GM13976 (cell line): ENCODE measurements around the gene ENDOV.

Experiments used
- DNase-seq: peaks from one replicate; pipeline ENCODE4 v3.0.0; 2012; ENCODE audit warnings: low spot score
- in situ Hi-C: fragments of 300-500 bp; cut with MboI; formaldehyde crosslinking; loops from one replicate; pipeline ENCODE4 v1.12.0; 2022; ENCODE audit warnings: low sequenced_read_pairs, mixed read lengths, inconsistent platforms; ENCODE audit not compliant: unreplicated experiment
- TF ChIP-seq, protein P1 (sequence below): IDR thresholded peaks from 2 replicates; pipeline ENCODE4 v1.5.1; 2012; ENCODE audit warnings: borderline replicate concordance, mild to moderate bottlenecking; ENCODE audit not compliant: insufficient read depth; ENCODE audit errors: extremely low read depth, missing control alignments, control extremely low read depth

ENDOV gene

DNA sequence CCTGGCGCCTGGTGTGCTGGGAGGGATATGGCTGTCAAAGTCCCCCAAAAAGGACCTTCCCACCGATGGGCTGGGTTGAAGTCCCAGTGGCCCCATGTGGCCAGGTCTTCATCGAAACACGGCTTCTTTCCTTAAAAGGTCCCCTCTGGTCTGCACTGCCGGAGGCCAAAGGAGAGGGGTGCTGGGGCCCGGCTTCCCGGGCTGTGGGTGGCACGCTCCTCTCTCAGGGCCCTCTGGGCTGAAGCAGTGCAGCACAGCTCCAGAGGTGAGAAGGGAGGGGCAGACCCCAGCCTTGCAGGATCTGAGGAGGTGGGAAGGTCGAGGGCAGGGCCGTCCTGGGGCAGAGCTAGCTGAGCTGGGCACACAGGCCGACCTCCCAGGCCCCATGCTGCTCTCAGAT is 54.7 kb downstream of the ENDOV start:
- in situ Hi-C loops, result no loop called here
- TF ChIP-seq, protein P1, sequence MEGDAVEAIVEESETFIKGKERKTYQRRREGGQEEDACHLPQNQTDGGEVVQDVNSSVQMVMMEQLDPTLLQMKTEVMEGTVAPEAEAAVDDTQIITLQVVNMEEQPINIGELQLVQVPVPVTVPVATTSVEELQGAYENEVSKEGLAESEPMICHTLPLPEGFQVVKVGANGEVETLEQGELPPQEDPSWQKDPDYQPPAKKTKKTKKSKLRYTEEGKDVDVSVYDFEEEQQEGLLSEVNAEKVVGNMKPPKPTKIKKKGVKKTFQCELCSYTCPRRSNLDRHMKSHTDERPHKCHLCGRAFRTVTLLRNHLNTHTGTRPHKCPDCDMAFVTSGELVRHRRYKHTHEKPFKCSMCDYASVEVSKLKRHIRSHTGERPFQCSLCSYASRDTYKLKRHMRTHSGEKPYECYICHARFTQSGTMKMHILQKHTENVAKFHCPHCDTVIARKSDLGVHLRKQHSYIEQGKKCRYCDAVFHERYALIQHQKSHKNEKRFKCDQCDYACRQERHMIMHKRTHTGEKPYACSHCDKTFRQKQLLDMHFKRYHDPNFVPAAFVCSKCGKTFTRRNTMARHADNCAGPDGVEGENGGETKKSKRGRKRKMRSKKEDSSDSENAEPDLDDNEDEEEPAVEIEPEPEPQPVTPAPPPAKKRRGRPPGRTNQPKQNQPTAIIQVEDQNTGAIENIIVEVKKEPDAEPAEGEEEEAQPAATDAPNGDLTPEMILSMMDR, result no peak
- DNase-seq, result no peak

DNA sequence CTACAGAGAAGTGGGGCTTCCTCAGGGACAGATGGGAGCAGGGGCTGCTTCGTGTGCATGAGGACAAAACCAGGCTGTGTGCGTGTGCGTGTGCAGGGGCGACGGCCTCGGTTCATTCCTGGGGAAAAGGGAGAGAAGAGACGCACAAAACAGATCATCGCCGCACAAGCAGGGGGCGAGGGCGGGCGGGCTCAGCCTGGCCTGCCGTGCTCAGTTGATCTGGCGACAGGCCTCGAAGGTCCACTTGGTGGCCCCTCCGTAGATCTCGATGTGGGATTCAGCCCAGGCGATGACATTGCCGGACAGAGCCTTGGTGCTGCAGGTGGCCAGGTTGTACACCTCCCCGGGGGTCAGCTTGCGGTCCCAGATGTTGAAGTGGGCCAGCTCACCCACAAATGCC is 55.6 kb downstream of the ENDOV start:
- DNase-seq, result no peak
- TF ChIP-seq, protein P1, result no peak
- in situ Hi-C loops, result no loop called here

DNA sequence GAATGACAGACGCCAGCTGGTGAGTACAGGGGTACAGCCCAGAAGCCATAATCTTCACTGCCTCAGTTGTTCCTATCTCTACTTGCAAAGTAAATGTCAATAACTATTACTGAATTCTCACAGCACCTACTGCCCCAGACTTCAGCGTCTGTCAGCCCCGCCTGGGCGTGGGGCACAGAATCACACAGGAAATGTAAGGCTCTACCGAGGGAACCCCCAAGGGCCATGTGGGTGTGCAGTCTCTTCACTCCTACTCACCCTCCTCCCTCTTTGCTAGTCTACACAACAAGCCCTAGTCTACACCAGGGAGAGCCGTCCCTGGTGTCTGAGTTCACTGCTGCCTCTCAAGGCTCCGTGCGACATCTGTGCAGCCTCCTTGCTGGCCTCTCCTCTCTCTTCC is 57.0 kb downstream of the ENDOV start:
- TF ChIP-seq, protein P1, result no peak
- in situ Hi-C loops, result no loop called here
- DNase-seq, result no peak

DNA sequence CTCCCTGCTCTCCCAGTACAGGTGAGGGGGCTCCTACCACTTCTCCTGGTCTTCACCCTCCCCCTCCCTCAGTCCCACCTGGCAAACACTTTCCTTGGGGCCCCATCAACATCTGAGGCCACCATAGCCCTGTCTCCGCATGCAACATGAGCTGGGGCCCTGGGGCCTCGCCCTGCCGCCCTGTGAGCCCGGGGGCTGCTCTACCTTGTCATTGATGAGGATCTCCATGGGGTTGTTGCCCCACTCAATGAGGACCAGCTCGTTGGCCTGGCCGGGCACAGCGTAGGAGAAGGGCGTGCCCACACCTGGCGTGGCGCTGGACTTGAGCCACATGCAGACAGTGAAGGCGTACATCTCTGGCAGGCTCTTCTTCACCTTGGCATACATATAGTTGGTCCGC is 58.0 kb downstream of the ENDOV start:
- in situ Hi-C loops, result no loop called here
- no peak for DNase-seq
- TF ChIP-seq, protein P1, result no peak

DNA sequence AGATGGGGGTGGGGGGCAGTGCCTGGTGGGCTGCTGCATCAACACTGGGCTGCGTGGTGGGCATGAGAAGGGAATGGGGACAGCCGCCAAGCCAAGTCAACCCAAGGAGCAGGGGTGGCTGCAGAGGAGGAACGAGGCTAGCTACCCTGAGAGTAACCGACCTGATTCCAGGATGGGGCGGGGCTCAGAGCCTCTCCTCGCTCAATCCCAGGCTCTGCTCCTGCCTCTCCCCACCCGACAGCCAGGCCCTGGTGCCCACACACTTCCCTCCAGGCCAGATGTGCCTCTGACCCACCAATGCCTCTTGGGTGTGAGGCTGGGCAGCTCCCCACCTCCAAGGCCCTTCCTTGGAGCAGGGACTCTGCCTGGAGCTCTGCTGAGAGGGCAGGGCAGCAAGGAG is 58.7 kb downstream of the ENDOV start:
- no peak for DNase-seq
- TF ChIP-seq, protein P1, result no peak
- in situ Hi-C loops, result no loop called here

DNA sequence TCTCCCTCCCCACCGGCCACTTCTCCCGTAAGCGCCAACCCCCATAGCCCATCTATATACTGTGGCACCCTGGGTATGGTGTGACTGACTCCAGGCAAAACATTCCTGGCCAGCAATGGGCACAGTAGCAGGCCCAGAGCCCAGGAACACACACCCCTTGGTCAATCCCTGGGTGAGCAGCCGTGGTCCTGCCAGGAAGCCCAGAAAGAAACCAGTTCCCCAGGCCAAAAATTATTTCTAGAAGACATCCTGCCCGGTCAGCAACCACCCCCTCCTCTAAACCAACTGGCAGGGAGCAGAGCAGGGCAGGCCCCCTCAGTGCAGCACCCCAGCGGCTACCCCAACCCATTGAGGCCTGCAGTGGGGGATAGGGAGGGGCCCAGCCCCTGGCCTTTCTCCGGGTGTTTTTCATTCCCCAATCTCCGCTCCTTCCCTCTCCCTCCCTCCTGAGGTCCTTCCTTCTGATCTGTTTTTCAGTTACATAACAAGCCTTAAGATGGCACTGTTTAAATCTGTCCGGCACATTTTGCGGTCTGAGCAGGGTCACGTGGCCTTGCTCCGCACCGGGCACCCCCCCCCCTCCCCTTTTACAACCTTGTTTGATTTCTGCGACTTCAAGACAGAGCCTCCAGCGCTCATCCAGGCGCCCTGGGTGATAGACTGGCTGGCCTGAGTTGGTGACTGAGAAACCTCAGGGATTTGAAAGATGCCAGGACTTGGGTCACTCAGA is 59.4 kb downstream of the ENDOV start:
- DNase-seq, result no peak
- TF ChIP-seq, protein P1, result no peak
- in situ Hi-C loops, result no loop called here
